Mesothelial cell of epicardium (in vitro differentiated cells): ENCODE data around the gene PFKFB2. TPM values are rescaled to one million over a fixed set of nuclear protein-coding genes. Genes with fewer than 3 reads are reported as not detected.
A peak's percentile ranks its signal among the peaks of the same experiment; 100 is the strongest.

Source experiments
- DNase-seq, 2 experiments: peaks; one replicate each; pipeline ENCODE4 v3.0.0; 2021; ENCODE audit warnings: low spot score in 2 of 2; ENCODE audit not compliant: unreplicated experiment in 2 of 2
- H3K27ac Mint-ChIP-seq: 2 replicates; pipeline ENCODE4 v1.8.0; 2021; ENCODE audit warnings: mixed read lengths
- H3K27me3 Mint-ChIP-seq: 2 replicates; pipeline ENCODE4 v1.8.0; 2021; ENCODE audit warnings: low read depth, mixed read lengths
- H3K36me3 Mint-ChIP-seq: 2 replicates; pipeline ENCODE4 v1.8.0; 2021; ENCODE audit warnings: mixed read lengths
- H3K4me1 Mint-ChIP-seq: 2 replicates; pipeline ENCODE4 v1.8.0; 2021; ENCODE audit warnings: mixed read lengths
- H3K4me3 Mint-ChIP-seq: 2 replicates; pipeline ENCODE4 v1.8.0; 2021; ENCODE audit warnings: mild to moderate bottlenecking, moderate library complexity, mixed read lengths
- H3K9me3 Mint-ChIP-seq: 2 replicates; pipeline ENCODE4 v1.8.0; 2021; ENCODE audit warnings: mixed read lengths
- total RNA-seq: library from RNA; stranded (reverse); gene quantifications from 3 replicates; pipeline ENCODE4 v1.2.1, GENCODE V29; 2021
- TF ChIP-seq, protein P1 (sequence below): fragments of 200-600 bp; sonication (generic); IDR thresholded peaks from one replicate; pipeline ENCODE4 v1.5.0; 2021; ENCODE audit warnings: antibody characterized with exemption; ENCODE audit not compliant: unreplicated experiment

Gene PFKFB2
- total RNA-seq, 1 donor from 2014 or later, result 12.7 TPM

DNA sequence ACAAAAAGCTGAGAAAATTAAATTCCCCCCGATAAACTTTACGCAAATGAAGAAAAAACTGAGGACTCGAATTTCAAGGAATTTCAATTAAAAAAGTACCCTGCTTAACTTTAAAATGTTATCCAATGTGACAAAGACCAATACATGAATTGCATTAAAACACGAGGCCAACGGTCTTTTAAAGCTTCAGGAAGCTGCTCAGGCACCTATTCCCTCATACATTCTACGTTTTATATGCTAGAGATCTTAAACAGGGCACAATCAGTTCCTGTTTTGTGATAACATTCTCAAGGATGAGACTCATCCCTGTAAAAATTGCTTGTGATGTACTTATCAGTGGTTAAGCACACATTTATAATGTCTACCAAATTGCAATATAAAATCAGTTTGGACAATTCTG is 5.0 kb upstream of the PFKFB2 start:
- TF ChIP-seq, protein P1, sequence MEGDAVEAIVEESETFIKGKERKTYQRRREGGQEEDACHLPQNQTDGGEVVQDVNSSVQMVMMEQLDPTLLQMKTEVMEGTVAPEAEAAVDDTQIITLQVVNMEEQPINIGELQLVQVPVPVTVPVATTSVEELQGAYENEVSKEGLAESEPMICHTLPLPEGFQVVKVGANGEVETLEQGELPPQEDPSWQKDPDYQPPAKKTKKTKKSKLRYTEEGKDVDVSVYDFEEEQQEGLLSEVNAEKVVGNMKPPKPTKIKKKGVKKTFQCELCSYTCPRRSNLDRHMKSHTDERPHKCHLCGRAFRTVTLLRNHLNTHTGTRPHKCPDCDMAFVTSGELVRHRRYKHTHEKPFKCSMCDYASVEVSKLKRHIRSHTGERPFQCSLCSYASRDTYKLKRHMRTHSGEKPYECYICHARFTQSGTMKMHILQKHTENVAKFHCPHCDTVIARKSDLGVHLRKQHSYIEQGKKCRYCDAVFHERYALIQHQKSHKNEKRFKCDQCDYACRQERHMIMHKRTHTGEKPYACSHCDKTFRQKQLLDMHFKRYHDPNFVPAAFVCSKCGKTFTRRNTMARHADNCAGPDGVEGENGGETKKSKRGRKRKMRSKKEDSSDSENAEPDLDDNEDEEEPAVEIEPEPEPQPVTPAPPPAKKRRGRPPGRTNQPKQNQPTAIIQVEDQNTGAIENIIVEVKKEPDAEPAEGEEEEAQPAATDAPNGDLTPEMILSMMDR, result no peak
- H3K4me1 Mint-ChIP-seq, result peaks cover 48% of the 10 kb centered on the region
- no peaks in the 10 kb centered on the region for H3K9me3 Mint-ChIP-seq
- H3K4me3 Mint-ChIP-seq, result no peak overlapping the region
- H3K27ac Mint-ChIP-seq, result no peak overlapping the region
- DNase-seq, result no peak
- peaks cover 7% of the 10 kb centered on the region for H3K36me3 Mint-ChIP-seq
- H3K27me3 Mint-ChIP-seq, result no peaks in the 10 kb centered on the region

DNA sequence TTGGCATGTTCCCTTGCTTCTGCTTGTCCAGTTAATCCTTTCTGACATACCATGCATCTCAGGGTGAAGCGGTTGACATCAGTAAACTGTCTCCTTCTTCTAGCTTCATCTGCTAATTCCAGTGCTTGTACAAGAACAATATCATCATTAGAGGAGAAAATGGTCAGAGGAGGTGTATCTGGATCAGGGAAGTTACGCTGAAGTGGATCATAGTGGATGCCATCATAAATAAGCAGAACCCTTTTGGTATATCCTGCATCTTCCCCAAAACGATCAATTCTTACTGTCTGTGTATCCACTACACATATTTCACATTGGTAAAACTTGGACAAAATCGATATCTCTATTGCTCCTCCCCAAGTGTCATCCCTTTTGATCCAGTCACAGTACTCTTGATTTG is 4.0 kb upstream of the PFKFB2 start:
- Mint-ChIP-seq H3K4me3 (peak overlapping the region; percentile 97), H3K9me3 (no peaks in the 10 kb centered on the region), H3K27ac (no peak overlapping the region), H3K36me3 (peaks cover 7% of the 10 kb centered on the region), H3K27me3 (no peaks in the 10 kb centered on the region), H3K4me1 (peaks cover 53% of the 10 kb centered on the region)
- no peak for DNase-seq
- TF ChIP-seq, protein P1, result no peak

DNA sequence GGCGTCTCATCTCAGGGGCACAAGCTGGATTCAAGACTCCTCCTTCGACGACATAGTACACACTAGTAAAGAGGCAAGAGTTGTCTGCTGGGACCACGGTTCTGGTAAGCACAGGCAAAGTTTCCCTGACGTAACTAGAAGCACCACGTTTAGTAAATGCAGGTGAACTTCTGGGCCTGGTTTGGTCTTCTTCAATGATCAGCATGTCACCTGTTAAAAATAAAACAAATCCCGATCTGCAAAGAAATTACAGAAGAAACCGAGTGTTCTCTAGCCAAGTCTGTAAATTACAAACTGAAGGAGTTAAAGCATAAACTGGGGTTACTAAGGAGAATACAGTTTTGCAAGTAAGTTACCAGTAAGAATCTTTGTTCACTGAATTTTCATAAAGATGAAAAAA is 3.6 kb upstream of the PFKFB2 start:
- H3K4me1 Mint-ChIP-seq, result peaks cover 53% of the 10 kb centered on the region
- peak overlapping the region; percentile 97 for H3K4me3 Mint-ChIP-seq

DNA sequence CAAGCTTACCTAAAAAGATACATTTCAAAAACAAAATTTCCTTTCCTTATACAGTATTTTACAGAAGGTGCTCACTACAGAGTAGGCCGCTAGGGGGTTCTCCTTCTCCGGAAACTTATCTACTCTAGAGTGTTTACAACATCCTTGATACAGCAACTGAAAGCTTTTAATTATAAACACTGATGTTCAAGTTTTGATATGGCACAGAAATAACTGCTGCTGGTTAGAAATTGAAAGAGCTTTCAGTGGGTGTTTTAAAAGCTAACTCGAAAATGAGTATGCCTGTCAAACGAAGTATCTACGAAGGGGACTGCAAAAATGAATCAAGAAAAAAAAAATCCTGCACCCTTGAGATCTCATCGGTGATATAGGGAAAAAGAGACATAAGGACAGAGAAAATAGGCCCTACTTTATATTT is 3.1 kb upstream of the PFKFB2 start:
- H3K27me3 Mint-ChIP-seq, result no peaks in the 10 kb centered on the region
- DNase-seq, result no peak
- peak overlapping the region; percentile 99 for H3K27ac Mint-ChIP-seq
- peak overlapping the region; percentile 97 for H3K4me3 Mint-ChIP-seq
- peaks cover 7% of the 10 kb centered on the region for H3K36me3 Mint-ChIP-seq
- H3K9me3 Mint-ChIP-seq, result no peaks in the 10 kb centered on the region
- peaks cover 53% of the 10 kb centered on the region for H3K4me1 Mint-ChIP-seq
- TF ChIP-seq, protein P1, result peak; percentile 84

More for the DNA sequence above, 3.6 kb upstream of the PFKFB2 start:
- Mint-ChIP-seq H3K9me3 (no peaks in the 10 kb centered on the region), H3K27me3 (no peaks in the 10 kb centered on the region), H3K27ac (peak overlapping the region; percentile 99), H3K36me3 (peaks cover 7% of the 10 kb centered on the region)
- DNase-seq, result no peak
- TF ChIP-seq, protein P1, result no peak

DNA sequence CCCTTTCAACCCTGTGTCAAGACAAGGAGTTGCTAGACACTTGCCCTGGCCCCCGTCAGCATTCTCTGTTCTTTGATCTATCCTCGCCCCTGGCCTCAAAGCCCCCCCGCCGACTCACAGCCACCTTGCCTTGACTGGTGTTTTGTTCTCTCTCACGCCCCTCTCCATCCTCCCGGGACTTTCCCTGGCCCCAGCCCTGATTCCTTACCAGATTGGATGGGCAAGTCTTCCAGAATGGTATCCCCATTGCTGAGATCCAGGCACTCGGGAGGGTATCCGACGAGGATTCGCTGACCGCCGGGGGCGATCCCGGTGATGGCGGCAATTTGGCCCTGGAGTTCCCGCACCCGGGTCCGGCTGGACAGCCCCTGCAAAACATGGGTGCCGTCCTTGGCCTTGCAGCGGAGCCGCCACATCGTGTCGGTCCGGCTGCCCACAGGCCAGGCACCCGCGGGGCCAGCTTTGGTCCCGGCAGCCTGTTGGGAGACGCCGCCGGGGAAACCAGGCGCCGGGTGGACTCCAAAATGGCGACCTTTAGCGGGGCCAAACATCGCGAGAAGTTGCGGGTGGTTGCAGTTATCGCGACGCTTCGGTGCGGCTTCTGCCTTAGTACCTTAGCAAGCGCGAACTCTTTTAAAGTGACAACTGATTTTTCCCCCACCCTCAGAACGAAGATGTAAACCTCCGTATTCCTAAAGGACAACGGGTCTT is 2.4 kb upstream of the PFKFB2 start:
- TF ChIP-seq, protein P1, result no peak
- H3K4me1 Mint-ChIP-seq, result peaks cover 50% of the 10 kb centered on the region
- peaks cover 7% of the 10 kb centered on the region for H3K36me3 Mint-ChIP-seq
- peak overlapping the region; percentile 99 for H3K27ac Mint-ChIP-seq
- no peaks in the 10 kb centered on the region for H3K27me3 Mint-ChIP-seq
- H3K9me3 Mint-ChIP-seq, result no peaks in the 10 kb centered on the region
- H3K4me3 Mint-ChIP-seq, result peak overlapping the region; percentile 97
- peak; percentile 85 to 92 for DNase-seq
